Breast epithelium (tissue), 4 donors: Measurements from ENCODE around the gene NPIPA7. TPM values are rescaled to one million over a fixed set of nuclear protein-coding genes. Genes with fewer than 3 reads are reported as not detected.
"Not testable (repeated sequence)": the region's sequence is repeated elsewhere in the genome, so short reads cannot be mapped to it uniquely, and the experiment has no call there.

Experiments
- DNase-seq, 2 donors: peaks; one replicate each; pipeline ENCODE4 v3.0.0-alpha.2; 2019; ENCODE audit warnings: low spot score in 2 of 2
- H3K27ac ChIP-seq, 2 donors: fragments of 200-600 bp; sonication (generic) in 1 of 2; one replicate each; pipeline ENCODE4 v1.5.1; 2016 to 2019; ENCODE audit warnings: mild to moderate bottlenecking in 1 of 2
- H3K27me3 ChIP-seq, 2 donors: fragments of 200-600 bp; sonication (generic) in 1 of 2; one replicate each; pipeline versions ENCODE4 v1.5.1 to v1.6.0; 2017 to 2019; ENCODE audit warnings: control low read depth in 1 of 2, mild to moderate bottlenecking in 1 of 2
- H3K36me3 ChIP-seq: fragments of 200-600 bp; one replicate; pipeline ENCODE4 v1.5.1; 2019
- H3K4me1 ChIP-seq, 2 donors: fragments of 200-600 bp; sonication (generic); one replicate each; pipeline ENCODE4 v1.5.1; 2016 to 2019; ENCODE audit warnings: control low read depth in 1 of 2
- H3K4me3 ChIP-seq, 3 donors: fragments of 200-600 bp; sonication (generic); 1 replicate in 2 of 3; 2 replicates in 1 of 3; pipeline ENCODE4 v1.5.1; 2016 to 2019; ENCODE audit warnings: mild to moderate bottlenecking in 3 of 3, moderate library complexity in 2 of 3
- H3K9me3 ChIP-seq, 2 donors: fragments of 200-600 bp; sonication (generic) in 1 of 2; one replicate each; pipeline ENCODE4 v1.5.1; 2016 to 2019; ENCODE audit warnings: control low read depth in 1 of 2
- intact Hi-C: fragments of 100-400 bp; cut with DNase I; formaldehyde crosslinking; loops from one replicate; pipeline ENCODE4 v1.15.1; 2023; ENCODE audit warnings: low total_unique reads
- total RNA-seq, 3 donors: library from RNA; depleted of rRNA; stranded (reverse); fragments of >200 nt; gene quantifications; one replicate each; pipeline ENCODE4 v1.1.0, GENCODE V29; 2016

Gene NPIPA7
- total RNA-seq, 3 donors from 2014 or later = 3.1 to 5.6 (median 3.5) TPM

GRCh38 chr16:16374192-16374591, 4.7 kb upstream of the NPIPA7 start:
- H3K27ac ChIP-seq, H3K4me1 ChIP-seq, H3K36me3 ChIP-seq, H3K9me3 ChIP-seq, H3K4me3 ChIP-seq, DNase-seq, H3K27me3 ChIP-seq, intact Hi-C loops: not testable (repeated sequence)

GRCh38 chr16:16399685-16400084, 20.7 kb downstream of the NPIPA7 start:
- DNase-seq, H3K4me3 ChIP-seq, H3K36me3 ChIP-seq, H3K4me1 ChIP-seq, H3K27ac ChIP-seq, H3K9me3 ChIP-seq, intact Hi-C loops, H3K27me3 ChIP-seq: not testable (repeated sequence)

GRCh38 chr16:16402333-16402732, 23.4 kb downstream of the NPIPA7 start:
- intact Hi-C loops, H3K4me3 ChIP-seq, H3K27ac ChIP-seq, H3K36me3 ChIP-seq, H3K9me3 ChIP-seq, DNase-seq, H3K27me3 ChIP-seq, H3K4me1 ChIP-seq: not testable (repeated sequence)

GRCh38 chr16:16404283-16404682, 25.3 kb downstream of the NPIPA7 start:
- H3K4me1 ChIP-seq, H3K36me3 ChIP-seq, H3K27ac ChIP-seq, H3K27me3 ChIP-seq, DNase-seq, H3K9me3 ChIP-seq, intact Hi-C loops, H3K4me3 ChIP-seq: not testable (repeated sequence)

GRCh38 chr16:16405421-16405820, 26.5 kb downstream of the NPIPA7 start:
- H3K9me3 ChIP-seq, DNase-seq, H3K27ac ChIP-seq, H3K36me3 ChIP-seq, intact Hi-C loops, H3K4me1 ChIP-seq, H3K27me3 ChIP-seq, H3K4me3 ChIP-seq: not testable (repeated sequence)

- H3K36me3 ChIP-seq, intact Hi-C loops, H3K9me3 ChIP-seq, H3K27ac ChIP-seq, H3K27me3 ChIP-seq, H3K4me3 ChIP-seq, DNase-seq, H3K4me1 ChIP-seq: not testable (repeated sequence)
Measured at GRCh38 chr16:16408430-16408829, 29.5 kb downstream of the NPIPA7 start.

GRCh38 chr16:16413773-16414172, 34.8 kb downstream of the NPIPA7 start:
- intact Hi-C loops, H3K36me3 ChIP-seq, H3K4me1 ChIP-seq, H3K27ac ChIP-seq, H3K27me3 ChIP-seq, DNase-seq, H3K4me3 ChIP-seq, H3K9me3 ChIP-seq: not testable (repeated sequence)

GRCh38 chr16:16417071-16417470, 38.1 kb downstream of the NPIPA7 start:
- H3K36me3 ChIP-seq, H3K9me3 ChIP-seq, H3K4me1 ChIP-seq, DNase-seq, intact Hi-C loops, H3K27ac ChIP-seq, H3K27me3 ChIP-seq, H3K4me3 ChIP-seq: not testable (repeated sequence)

GRCh38 chr16:16417914-16418544, 39.1 kb downstream of the NPIPA7 start:
- H3K27ac ChIP-seq, H3K27me3 ChIP-seq, H3K4me1 ChIP-seq, H3K9me3 ChIP-seq, DNase-seq, intact Hi-C loops, H3K4me3 ChIP-seq, H3K36me3 ChIP-seq: not testable (repeated sequence)

- H3K36me3 ChIP-seq, H3K4me1 ChIP-seq, DNase-seq, H3K27ac ChIP-seq, H3K9me3 ChIP-seq, H3K27me3 ChIP-seq, intact Hi-C loops, H3K4me3 ChIP-seq: not testable (repeated sequence)
Measured at GRCh38 chr16:16420515-16420914, 41.6 kb downstream of the NPIPA7 start.

GRCh38 chr16:16425146-16425545, 46.2 kb downstream of the NPIPA7 start:
- intact Hi-C loops, H3K4me3 ChIP-seq, H3K36me3 ChIP-seq, H3K27ac ChIP-seq, H3K9me3 ChIP-seq, DNase-seq, H3K4me1 ChIP-seq, H3K27me3 ChIP-seq: not testable (repeated sequence)

GRCh38 chr16:16431135-16431534, 52.2 kb downstream of the NPIPA7 start:
- H3K27me3 ChIP-seq, H3K4me3 ChIP-seq, H3K36me3 ChIP-seq, H3K9me3 ChIP-seq, H3K4me1 ChIP-seq, intact Hi-C loops, H3K27ac ChIP-seq, DNase-seq: not testable (repeated sequence)

GRCh38 chr16:16434711-16435110, 55.8 kb downstream of the NPIPA7 start:
- H3K4me3 ChIP-seq, H3K36me3 ChIP-seq, H3K27ac ChIP-seq, H3K4me1 ChIP-seq, intact Hi-C loops, DNase-seq, H3K27me3 ChIP-seq, H3K9me3 ChIP-seq: not testable (repeated sequence)

- H3K9me3 ChIP-seq, H3K4me3 ChIP-seq, H3K36me3 ChIP-seq, H3K27ac ChIP-seq, H3K27me3 ChIP-seq, DNase-seq, H3K4me1 ChIP-seq, intact Hi-C loops: not testable (repeated sequence)
Measured at GRCh38 chr16:16441401-16441800, 62.5 kb downstream of the NPIPA7 start.
